Activated CD4-positive, CD25-positive, alpha-beta regulatory T cell (primary cell): ENCODE results near the gene TRIM9.

Source experiments
- DNase-seq, 4 experiments: peaks; one replicate each; lab custom pipeline; 2025; lab: John Stamatoyannopoulos, UW

The TRIM9 gene

GRCh38 chr14:51093371-51094281 is 1.3 kb downstream of the TRIM9 start:
- no peak for DNase-seq

- DNase-seq: no peak
These were observed 1.9 kb downstream of the TRIM9 start for GRCh38 chr14:51092965-51093364.

DNA sequence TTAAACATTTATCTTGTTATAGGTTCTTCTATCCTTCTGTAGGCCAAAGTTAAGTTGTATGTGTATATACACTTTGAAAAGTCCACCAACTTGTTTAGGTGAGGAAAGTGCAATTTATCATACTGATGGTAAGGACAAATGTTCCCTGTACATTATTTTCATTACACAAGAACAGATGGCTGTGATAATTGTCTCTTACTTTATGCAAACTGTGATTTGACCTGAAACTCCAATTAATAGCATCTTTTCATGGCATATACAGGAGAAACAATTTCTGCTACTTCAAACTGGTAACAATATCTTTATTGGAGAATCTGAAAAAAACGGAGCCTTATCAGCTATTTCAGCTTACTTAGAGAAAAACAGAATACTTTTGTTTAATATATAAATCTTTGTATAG is 5.6 kb downstream of the TRIM9 start:
- no peak for DNase-seq

GRCh38 chr14:51087031-51087441 is 7.9 kb downstream of the TRIM9 start:
- no peak for DNase-seq

DNA sequence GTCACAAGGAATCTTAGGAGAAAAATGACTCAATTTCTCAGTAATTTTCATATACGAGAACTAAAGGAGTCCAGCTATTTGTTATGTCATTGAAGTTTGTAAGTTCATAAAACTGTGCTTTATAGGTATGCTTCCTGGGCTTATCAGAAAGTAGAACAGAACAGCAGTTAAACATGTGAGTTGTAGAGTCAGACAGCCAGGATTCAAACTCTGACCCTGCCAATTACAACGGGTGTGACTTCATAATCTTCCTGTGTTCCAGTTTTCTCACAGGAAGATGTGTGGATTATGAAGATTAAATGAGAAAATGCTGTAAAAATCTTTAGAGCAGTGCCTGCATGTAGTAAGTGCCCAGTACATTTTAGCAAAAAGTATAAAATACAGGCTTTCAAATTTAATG is 8.9 kb downstream of the TRIM9 start:
- DNase-seq: no peak

GRCh38 chr14:51084962-51085361 is 9.9 kb downstream of the TRIM9 start:
- no peak for DNase-seq

DNA sequence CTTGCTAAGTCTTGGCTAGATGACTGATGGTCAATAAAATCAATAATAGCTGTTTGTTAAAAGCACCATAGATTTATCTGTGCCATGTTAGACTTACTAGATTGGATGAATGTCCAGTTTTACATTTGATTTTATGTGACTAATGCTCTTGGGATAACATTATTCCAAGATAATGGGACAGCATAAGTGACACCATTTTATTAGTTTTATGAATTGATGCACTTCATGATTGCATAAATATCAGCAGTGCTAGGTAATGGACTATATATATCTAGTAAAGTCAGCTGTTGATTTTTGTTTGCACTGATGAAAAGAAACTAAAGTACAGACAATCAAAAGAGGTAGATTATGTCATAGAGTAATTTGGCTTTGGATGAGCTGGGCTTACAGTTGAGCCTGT is 10.4 kb downstream of the TRIM9 start:
- no peak for DNase-seq

DNA sequence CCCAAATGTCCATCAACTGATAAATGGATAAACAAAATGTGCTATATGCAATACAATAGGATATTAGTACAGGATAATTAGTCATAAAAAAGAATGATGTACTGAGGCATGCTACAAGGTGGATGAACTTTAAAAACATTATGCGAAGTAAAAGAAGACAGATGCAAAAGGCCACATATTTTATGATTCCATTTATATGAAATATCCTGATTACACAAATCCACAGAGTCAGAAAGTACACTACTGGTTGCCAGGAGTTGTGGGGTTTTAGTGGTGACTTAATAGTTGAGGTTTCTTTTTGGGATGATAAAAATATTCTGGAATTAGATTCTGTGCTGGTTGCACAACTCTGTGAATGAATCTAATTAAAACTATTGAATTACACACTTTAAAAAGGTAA is 12.6 kb downstream of the TRIM9 start:
- no peak for DNase-seq

- DNase-seq: no peak
These were observed 13.2 kb downstream of the TRIM9 start for GRCh38 chr14:51081712-51082111.

GRCh38 chr14:51081209-51081608 is 13.7 kb downstream of the TRIM9 start:
- DNase-seq: no peak

- no peak for DNase-seq
These were observed 14.3 kb downstream of the TRIM9 start for GRCh38 chr14:51080645-51081044.

DNA sequence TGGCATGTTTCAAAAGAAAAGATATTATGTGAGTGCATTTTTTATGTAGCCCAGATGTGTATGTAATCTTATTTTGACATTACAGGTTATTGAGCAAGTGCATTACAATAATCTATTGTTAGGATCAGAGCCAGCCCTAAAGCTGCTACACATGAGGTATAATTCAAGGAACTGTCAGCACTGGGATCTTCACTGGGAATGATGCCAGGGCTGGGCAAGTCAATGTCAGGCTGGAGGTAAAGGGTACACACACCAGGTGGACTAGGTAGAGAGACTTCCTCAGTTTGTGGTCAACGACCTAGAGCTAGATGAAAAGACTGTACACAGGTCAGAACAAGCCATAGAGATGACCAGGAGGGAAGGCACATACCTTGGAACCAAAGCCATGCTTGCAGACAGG is 15.4 kb downstream of the TRIM9 start:
- DNase-seq: no peak

GRCh38 chr14:51079085-51079484 is 15.8 kb downstream of the TRIM9 start:
- no peak for DNase-seq

DNA sequence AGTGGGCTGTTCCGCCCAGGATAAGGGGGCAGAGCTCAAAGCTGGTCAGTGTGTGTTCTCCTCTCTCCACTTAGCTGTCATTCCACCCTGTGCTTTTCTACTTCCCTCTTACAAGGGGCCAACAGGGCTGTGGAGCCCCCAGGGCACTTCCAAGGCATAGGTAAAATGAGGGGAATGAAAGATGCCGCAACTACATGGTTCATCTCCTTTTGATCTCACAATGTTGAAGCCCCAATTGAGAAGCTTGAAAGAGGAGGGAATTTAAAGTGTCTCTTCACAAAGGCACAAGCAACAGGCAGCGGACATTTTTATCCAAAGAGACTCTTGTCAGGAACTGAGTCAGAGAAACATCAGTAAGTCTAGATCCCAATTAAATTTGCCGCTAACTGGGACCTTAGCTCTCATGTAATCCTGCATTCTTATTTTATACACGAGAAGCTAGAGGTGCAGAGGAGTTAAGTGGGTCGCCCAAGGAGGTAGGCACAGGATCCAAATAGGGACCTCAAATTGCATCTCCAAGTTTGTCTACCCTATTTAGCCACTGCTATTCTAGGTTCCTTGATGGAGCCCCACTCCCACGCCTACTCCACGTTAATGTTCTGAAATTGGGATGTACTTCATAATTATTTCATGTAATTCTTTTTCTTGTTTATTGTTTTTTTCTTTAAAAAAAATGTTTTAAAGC is 20.1 kb downstream of the TRIM9 start:
- no peak for DNase-seq

DNA sequence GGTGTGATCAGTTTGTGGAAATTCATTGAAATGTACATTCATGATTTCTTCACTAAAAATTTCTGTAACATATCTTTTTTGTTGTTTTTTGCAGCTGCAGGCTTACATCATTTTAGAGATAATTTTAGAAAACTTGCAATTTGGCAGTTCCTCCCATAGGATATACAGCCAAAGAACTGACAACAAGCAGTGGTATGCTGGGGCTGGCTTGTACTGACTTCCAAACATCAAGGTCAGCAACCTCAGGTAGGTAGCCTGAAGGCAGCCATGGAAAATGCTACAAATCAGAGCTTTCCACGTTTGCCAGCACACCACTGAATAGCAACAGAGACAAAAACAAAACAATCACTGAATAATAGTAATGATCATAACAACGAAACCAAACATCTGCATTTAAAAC is 21.2 kb downstream of the TRIM9 start:
- DNase-seq: no peak

DNA sequence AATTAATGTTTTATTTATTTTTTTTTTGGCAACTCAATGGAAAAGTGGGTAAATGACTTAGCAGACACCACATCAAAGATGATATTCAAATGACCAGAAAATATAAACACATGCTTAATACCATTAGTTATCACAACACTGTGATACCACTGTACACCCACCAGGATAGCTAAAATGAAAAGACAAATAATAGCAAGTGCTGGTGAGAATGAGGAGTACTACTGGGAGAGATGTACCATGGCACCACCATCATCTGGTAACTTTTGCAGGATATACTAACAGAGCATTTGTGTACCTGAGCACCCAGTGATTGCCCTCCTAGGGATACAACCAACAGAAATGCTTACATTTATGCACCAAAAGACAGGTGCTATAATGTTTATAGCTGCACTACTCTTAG is 21.9 kb downstream of the TRIM9 start:
- DNase-seq: no peak

DNA sequence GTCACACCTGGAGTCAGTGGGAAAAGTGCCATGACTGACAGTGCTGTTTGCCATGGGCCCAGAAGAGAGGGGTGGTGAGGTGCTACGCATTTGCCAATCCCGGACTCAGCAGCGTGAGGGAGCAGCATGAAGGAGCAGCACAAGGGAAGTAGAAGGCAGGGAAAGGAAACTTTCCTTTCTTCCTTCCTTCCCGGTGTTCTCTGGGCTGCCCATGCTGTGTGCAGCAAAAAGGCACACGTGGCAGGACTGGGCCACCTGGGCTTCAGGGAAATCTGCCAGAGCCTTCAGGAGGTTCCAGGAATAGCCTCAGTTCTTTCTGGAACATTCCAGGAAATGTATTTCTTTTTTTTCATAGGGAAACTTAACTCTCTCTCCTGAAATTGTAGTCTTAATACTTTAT is 23.0 kb downstream of the TRIM9 start:
- DNase-seq: no peak

DNA sequence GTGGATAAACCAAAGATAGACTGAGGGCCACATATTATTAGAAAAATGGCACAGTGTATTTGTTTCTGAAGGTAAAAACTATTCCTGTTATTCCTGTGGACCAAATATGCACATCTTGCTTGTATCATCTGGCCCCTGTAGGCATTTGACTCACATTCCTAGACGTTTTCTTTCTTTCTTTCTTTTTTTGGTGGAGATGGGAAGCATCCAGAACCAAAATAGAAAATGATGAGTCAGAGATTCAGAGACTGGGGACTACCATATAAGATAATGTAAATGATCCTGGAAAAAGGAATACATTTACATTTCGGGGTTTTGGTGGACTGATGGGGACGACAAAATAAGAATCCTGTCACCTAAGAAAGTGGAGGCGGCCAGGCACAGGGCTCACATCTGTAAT is 24.2 kb downstream of the TRIM9 start:
- DNase-seq: no peak

- DNase-seq: no peak
These were observed 25.9 kb downstream of the TRIM9 start for GRCh38 chr14:51069055-51069454.

DNA sequence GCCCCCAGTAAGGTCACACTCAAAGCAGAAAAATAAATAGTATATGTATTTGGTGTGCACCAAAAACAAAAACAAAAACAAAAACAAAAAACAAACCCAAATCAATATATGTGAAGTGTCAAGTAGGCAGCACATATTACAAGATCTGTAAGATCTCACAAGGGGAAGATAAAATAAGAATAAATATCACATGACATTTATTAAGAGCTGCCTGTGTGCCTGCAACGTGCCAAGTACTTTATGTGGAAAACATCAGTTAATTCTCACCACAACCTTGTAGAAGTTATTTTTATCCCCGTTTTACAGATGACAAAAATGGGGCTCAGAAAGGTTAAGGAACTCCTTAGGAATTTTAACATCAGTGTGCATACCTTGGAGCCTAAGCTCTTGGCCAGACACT is 26.6 kb downstream of the TRIM9 start:
- DNase-seq: no peak

GRCh38 chr14:51067295-51067694 is 27.6 kb downstream of the TRIM9 start:
- DNase-seq: no peak

- no peak for DNase-seq
These were observed 28.3 kb downstream of the TRIM9 start for GRCh38 chr14:51066576-51066975.

- no peak for DNase-seq
These were observed 35.9 kb downstream of the TRIM9 start for GRCh38 chr14:51059032-51059431.

GRCh38 chr14:51058382-51058781 is 36.5 kb downstream of the TRIM9 start:
- no peak for DNase-seq
